Fibroblast of villous mesenchyme (primary cell): ENCODE results near the gene ZNF174. TPM values are rescaled to one million over a fixed set of nuclear protein-coding genes. Genes with fewer than 3 reads are reported as not detected.

Source experiments
- DNase-seq: peaks from one replicate; pipeline ENCODE4 v3.0.0-alpha.2; 2010; ENCODE audit warnings: low read depth
- H3K4me3 ChIP-seq: 2 replicates; pipeline ENCODE4 v1.5.1; 2011; ENCODE audit warnings: low read depth, mild to moderate bottlenecking, low read length
- total RNA-seq: library from RNA; depleted of rRNA; stranded (reverse); fragments of >200 nt; gene quantifications from 2 replicates; pipeline ENCODE4 v1.2.3, GENCODE V29; 2012
- TF ChIP-seq, protein P1 (sequence below): IDR thresholded peaks from 2 replicates; pipeline ENCODE4 v1.5.1; 2012; ENCODE audit warnings: low read depth, mild to moderate bottlenecking, low read length; ENCODE audit not compliant: insufficient read depth

The ZNF174 gene
- total RNA-seq, 1 donor: 8.6 TPM

DNA sequence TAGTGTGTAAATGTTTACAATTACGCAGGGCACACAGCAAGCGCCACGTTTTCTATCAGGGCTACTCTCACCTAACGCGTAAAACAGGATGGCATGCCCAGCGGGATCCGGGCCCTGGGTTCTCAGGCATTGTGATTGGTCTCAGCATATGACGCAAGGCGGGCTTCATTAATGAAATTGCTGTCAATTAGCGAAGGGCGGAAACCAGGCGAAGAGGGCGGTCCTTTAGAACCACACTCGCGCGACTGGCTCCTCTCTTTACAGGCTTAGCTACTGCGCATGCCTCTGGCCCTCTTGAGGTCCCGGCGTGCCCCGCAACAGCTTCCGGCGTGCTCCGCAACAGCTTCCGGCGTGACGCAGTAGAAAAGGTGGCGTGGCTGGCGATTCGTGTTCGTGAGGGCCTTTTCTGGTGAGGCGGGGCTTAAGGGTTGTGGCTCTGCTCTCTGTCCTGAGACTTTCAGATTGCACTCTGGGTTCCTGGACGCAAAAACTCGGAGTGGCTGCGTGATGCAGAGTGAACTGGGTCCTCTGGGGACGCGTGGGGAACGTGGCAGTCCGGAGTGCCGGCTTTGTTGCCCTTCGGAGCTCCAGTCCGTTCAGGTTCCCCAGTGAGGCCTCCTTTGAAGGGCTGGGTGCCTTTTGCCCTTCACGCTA, 36.1 kb upstream of the ZNF174 start:
- peak; percentile 99 for DNase-seq
- TF ChIP-seq, protein P1, sequence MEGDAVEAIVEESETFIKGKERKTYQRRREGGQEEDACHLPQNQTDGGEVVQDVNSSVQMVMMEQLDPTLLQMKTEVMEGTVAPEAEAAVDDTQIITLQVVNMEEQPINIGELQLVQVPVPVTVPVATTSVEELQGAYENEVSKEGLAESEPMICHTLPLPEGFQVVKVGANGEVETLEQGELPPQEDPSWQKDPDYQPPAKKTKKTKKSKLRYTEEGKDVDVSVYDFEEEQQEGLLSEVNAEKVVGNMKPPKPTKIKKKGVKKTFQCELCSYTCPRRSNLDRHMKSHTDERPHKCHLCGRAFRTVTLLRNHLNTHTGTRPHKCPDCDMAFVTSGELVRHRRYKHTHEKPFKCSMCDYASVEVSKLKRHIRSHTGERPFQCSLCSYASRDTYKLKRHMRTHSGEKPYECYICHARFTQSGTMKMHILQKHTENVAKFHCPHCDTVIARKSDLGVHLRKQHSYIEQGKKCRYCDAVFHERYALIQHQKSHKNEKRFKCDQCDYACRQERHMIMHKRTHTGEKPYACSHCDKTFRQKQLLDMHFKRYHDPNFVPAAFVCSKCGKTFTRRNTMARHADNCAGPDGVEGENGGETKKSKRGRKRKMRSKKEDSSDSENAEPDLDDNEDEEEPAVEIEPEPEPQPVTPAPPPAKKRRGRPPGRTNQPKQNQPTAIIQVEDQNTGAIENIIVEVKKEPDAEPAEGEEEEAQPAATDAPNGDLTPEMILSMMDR: no peak
- peak overlapping the region; percentile 70 for H3K4me3 ChIP-seq

DNA sequence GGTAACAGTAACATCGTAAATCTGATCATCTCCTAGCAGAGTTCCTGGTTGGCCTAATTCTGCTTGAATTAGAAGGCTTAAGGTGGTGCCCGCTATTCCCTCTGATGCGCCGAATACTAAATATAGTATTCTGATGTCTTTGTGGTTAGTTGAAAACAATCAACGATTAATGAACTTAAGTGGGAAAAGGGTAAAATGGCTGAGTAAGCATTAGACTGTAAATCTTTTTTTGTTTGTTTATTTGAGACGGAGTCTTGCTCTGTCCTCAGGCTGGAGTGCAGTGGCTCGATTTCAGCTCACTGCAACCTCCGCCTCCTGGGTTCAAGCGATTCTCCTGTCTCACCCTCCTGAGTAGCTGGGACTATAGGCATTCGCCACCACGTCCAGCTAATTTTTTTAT, 31.9 kb upstream of the ZNF174 start:
- TF ChIP-seq, protein P1: no peak
- no peak overlapping the region for H3K4me3 ChIP-seq
- no peak for DNase-seq

DNA sequence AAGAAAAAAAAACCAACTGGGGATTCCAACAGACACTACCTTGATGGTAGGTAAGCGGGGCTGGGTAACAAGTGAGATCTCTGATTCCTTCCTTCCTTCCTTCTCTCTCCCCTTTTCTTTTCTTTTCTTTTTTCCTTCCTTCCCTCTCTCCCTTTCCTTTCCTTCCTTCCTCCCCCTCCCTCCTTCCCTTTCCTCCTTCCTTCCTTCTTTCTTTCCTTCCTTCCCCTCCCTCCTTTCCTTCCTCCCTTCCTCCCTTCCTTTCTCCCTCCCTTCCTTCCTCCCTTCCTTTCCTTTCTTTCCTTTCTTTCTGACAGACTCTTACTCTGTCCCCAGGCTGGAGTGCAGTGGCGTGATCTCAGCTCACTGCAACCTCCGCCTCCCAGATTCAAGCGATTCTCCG, 25.3 kb upstream of the ZNF174 start:
- TF ChIP-seq, protein P1: no peak
- H3K4me3 ChIP-seq: no peak overlapping the region
- no peak for DNase-seq

DNA sequence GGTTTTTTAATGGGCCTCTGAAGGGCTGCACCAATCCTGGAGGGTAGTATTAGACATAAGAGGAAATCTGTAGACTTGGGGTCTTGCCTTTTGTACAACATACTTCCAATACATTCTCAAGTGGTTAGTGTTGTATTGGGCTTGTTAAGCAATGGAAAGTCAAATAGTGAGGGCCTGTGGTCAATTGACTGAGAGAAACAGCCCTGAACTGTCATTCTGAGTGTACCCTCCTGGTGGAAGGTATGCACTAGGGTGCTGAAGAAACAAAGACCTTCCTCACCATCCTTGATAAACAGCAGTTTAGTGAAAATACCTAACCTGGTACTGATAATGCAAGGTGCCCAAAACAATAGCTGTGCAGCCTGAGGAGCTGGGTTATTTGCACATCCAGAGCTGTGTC, 23.1 kb upstream of the ZNF174 start:
- DNase-seq: no peak
- TF ChIP-seq, protein P1: no peak
- no peak overlapping the region for H3K4me3 ChIP-seq

DNA sequence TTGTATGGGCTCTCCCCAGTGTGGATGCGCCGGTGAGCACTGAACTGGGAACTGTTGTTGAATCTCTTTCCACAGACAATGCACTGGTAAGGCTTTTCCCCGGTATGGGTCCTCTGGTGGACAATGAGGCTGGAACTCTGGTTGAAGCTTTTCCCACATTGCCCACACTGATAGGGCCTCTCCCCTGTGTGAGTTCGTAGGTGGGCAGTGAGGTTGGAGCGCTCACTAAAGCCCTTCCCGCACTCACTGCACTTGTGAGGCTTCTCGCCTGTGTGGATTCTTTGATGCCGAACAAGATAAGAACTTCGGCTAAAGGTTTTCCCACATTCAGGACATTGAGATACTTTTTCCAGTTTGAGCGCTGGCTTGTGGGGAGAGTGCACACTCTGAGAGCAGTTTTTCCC, 18.0 kb upstream of the ZNF174 start:
- TF ChIP-seq, protein P1: no peak
- H3K4me3 ChIP-seq: no peak overlapping the region
- no peak for DNase-seq

DNA sequence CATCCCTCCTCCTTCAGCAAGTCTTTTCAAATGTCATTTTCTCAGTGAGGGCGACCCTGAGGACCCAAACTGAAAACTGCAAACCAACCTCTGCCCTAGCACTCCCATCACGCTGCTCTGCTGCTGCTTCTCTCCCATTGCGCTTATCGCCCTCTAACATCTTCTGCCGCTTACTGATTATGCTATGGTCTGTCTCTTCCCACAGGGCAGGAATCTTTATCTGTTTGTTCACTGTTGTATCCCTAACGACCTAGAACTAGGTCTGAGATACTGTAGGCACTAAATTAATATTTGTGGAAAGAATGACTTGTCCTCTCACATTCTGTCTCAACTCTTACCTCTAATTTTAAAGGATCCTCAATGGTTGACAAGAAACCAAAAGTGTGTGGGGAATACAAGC, 12.7 kb upstream of the ZNF174 start:
- DNase-seq: no peak
- no peak overlapping the region for H3K4me3 ChIP-seq
- TF ChIP-seq, protein P1: no peak
